Coronary artery (tissue), 2 donors: ENCODE data around the gene MMP23B.
"Not testable (repeated sequence)": the region's sequence is repeated elsewhere in the genome, so short reads cannot be mapped to it uniquely, and the experiment has no call there.

Experiments
- DNase-seq: peaks from one replicate; pipeline ENCODE4 v3.0.0-alpha.2; 2017; ENCODE audit warnings: low spot score
- H3K27ac ChIP-seq, 2 donors: fragments of 200-600 bp; sonication (generic); one replicate each; pipeline ENCODE4 v1.5.1; 2016 to 2019
- H3K4me3 ChIP-seq: fragments of 200-600 bp; sonication (generic); 2 replicates; pipeline ENCODE4 v1.5.1; 2016; ENCODE audit warnings: mild to moderate bottlenecking, moderate library complexity
- TF ChIP-seq, protein P1 (sequence below): fragments of 200-600 bp; sonication (generic); IDR thresholded peaks from one replicate; pipeline ENCODE4 v1.5.1; 2019; ENCODE audit warnings: antibody characterized with exemption

MMP23B gene

DNA sequence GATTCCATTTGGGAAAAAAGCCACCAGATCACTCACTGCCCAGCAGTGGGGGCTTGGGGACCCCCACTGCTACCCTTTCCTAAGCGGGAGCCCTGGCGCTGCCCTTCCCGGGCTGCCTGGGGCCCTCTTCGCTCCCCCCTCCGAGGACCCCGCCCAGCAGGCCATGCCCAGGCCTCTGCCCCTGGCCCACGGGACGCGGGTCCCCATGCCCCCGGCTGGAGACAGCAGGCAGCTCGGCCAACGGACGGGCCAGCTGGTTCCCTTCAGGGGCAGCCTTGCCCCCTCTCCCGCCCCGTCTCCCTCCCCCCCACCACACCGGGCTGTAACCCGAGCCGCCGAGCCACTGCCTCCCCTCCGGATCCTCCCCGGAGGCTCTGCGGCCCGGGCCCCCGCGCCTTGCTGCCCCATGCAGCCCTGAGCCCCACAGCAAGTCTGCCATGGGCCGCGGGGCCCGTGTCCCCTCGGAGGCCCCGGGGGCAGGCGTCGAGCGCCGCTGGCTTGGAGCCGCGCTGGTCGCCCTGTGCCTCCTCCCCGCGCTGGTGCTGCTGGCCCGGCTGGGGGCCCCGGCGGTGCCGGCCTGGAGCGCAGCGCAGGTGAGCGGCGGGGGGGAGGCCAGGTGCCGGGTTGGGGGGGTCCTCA is at the start of gene MMP23B:
Gene MMP23B (plus strand): TSS at position 392 of the 639 bp plus-strand sequence. CDS start 46 bp downstream, at position 438.
- H3K4me3 ChIP-seq = peak within 1 kb of the TSS; percentile 77
- peak within 1 kb of the TSS; percentile 72 to 97 for H3K27ac ChIP-seq
- no peak for DNase-seq
- TF ChIP-seq, protein P1, sequence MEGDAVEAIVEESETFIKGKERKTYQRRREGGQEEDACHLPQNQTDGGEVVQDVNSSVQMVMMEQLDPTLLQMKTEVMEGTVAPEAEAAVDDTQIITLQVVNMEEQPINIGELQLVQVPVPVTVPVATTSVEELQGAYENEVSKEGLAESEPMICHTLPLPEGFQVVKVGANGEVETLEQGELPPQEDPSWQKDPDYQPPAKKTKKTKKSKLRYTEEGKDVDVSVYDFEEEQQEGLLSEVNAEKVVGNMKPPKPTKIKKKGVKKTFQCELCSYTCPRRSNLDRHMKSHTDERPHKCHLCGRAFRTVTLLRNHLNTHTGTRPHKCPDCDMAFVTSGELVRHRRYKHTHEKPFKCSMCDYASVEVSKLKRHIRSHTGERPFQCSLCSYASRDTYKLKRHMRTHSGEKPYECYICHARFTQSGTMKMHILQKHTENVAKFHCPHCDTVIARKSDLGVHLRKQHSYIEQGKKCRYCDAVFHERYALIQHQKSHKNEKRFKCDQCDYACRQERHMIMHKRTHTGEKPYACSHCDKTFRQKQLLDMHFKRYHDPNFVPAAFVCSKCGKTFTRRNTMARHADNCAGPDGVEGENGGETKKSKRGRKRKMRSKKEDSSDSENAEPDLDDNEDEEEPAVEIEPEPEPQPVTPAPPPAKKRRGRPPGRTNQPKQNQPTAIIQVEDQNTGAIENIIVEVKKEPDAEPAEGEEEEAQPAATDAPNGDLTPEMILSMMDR = no peak

DNA sequence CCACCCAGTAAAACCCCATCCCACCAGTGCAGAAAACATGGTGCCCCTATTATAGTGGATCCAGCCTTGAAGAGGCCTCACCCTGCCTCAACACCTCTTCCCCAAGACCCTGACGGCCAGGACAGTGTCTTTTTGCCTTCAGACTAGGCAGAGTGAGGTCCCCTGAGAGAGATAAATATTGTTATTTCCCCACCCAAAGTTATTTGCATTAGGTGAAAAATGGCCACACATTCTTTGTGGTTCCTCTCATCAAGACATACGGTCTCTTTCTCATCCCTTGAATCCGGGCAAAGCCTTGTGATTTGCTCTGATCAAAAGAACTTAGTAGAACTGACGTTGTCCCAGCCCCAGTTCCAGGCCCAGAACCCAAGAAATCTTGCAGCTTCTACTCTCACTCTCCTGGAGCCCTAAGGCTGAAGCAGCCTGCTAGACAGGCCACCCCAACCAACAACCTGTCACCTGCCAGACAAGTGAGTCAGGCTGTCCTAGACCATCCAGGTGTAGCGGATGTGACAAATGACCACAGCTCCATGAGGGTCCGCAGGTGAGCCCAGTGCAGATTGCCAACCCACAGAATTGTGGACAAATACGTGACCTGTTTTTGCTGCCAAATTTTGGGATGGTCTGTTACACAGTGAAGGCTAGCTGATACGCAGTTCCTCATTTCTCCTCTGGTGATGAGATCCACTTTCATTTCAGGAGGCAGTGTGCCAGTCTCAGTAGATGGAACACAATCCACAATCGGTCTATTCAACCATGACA is 49.2 kb upstream of the MMP23B start:
- Histone ChIP-seq H3K27ac (no peak overlapping the region), H3K4me3 (no peak overlapping the region)
- DNase-seq = no peak
- TF ChIP-seq, protein P1 = no peak

DNA sequence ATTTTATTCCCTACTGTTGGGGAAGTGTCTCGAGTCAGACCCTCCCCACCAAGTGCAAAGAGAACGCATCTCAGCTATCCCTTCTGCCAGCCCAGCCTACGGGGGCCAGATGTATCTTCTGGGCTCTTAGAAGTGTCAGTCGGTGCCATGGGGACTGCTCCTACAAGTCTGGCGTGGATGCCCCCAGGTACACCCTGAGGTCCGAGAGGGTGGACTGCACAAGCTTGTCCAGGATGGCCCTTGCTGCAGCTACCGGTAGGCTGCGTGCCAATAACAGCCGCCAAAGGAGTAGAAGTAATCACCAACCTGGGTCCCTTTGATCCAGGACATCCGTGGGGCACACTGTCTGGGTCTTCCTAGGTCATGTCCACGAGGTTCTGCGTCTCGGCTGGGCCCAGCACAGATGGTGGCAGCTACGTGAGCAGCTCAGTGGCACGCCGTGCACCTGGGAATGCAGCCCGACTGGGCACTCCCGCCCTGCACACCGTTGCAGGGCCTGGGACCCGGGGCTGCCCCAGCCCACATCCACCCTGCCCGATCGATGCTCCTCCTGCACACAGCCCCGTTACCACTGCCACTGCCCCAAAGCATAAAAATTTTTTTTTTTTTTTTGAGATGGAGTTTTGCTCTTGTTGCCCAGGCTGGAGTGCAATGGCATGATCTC is 48.5 kb upstream of the MMP23B start:
- TF ChIP-seq, protein P1 = no peak
- DNase-seq = no peak

DNA sequence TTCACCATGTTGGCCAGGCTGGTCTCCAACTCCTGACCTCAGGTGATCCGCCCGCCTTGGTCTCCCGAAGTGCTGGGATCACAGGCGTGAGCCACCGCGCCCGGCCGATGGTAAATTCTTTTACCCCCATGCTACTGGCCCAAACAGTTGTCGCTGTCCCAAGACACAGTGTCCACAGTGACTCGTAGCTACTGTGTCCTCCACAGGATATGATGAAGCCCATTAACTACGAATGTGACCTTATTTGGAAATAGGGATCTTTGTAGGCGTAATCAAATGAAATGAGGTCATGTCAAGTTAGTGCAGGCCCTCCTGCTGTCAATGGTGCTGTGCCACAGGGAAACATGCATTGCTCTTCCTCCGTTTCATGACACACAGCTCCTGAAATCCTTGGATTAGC is 40.5 kb upstream of the MMP23B start:
- no peak for DNase-seq
- no peak overlapping the region for H3K27ac ChIP-seq
- TF ChIP-seq, protein P1 = no peak
- no peak overlapping the region for H3K4me3 ChIP-seq

More for the DNA sequence above, 48.5 kb upstream of the MMP23B start:
- no peak overlapping the region for H3K4me3 ChIP-seq
- no peak overlapping the region for H3K27ac ChIP-seq

DNA sequence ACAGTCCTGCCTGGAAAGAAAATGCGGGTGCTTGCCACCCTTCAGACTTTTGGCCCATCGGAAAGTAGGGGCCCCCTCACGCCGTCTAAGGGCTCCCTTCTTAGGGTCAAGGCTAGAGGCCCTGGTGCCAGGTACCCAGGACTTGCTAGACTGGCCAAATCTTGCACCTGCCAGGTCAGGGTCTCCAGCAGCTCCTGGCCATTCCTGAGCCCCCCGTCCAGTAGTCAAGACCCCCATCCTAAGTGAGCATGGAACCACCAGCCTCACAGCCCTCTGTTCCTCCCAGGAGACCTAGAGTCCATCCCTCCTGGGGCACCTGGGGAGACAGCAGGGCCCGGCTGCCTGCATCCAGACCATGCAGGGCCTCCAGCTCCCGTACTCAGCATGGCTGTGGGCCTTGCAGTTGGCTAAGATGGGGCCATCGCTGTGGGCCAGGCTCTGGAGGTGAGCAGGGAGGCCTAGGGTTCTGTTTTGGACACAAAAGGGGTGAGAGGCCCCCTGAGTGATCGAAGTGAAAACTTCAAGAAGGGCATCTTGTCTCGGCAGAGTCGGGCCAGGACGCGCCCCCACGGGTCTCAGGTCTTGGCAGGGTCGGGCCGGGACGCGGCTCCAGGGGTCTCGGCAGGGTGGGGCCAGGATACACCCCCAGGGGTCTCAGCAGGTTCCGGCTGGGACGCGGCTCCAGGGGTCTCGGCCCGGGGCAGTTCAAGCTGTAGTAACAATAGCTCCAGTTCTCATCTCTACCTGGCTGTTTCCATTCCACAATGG is 38.0 kb upstream of the MMP23B start:
- H3K4me3 ChIP-seq = no peak overlapping the region
- no peak for DNase-seq
- TF ChIP-seq, protein P1 = no peak
- H3K27ac ChIP-seq = no peak overlapping the region

DNA sequence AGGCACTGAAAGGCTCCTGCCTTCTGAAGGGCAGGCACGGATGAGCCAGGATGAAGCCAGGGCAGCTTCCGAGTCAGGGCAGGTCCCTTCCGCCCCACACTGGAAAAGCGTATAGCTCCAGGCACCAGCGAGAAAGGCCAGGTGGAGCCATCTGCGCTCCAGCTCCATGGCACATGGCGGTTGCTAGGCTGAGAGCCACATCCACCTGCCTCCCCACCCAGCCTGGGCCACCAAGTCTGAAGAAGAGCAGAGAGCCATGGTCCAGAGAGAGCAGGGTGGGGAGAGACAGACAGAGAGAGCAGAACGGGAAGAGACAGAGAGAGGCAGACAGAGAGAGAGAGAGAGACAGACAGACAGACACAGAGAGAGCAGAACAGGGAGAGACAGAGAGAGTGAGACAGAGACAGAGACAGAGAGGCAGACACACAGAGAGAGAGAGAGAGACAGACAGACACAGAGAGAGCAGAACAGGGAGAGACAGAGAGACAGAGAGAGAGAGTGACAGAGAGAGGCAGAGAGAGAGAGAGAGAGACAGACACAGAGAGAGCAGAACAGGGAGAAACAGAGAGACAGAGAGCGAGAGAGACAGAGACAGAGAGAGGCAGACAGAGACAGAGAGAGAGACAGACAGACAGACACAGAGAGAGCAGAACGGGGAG is 37.2 kb upstream of the MMP23B start:
- Histone ChIP-seq H3K4me3 (no peak overlapping the region), H3K27ac (no peak overlapping the region)
- DNase-seq = no peak
- TF ChIP-seq, protein P1 = no peak

DNA sequence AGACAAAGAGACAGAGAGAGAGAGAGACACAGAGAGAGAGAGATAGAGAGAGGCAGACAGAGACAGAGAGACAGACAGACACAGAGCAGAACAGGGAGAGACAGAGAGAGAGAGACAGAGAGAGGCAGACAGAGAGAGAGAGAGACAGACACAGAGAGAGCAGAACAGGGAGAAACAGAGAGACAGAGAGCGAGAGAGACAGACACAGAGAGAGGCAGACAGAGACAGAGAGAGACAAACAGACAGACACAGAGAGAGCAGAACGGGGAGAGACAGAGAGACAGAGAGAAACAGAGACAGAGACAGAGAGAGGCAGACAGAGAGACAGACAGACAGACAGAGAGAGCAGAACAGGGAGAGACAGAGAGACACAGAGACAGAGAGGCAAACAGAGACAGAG is 36.6 kb upstream of the MMP23B start:
- H3K4me3 ChIP-seq, DNase-seq, H3K27ac ChIP-seq: not testable (repeated sequence)
